HCT116 (cell line): ENCODE measurements around the gene NFATC3. TPM values are rescaled to one million over a fixed set of nuclear protein-coding genes. Genes with fewer than 3 reads are reported as not detected.

ENCODE experiments used
- ATAC-seq: fragments of 200-7000 bp; cut with Tn5 transposase; 2 replicates; pipeline ENCODE4 v1.9.1; 2020; ENCODE audit warnings: mild to moderate bottlenecking, moderate library complexity
- BruUV-seq: library from RNA; stranded (reverse); fragments of 400-500 nt; replicated peaks from 2 replicates; lab custom pipeline; 2021; lab: Mats Ljungman, UMichigan
- CTCF ChIA-PET: fragments of 300-600 bp; sonication (Branson Sonifier 250); formaldehyde crosslinking; loops from one replicate; lab custom pipeline; 2021; ENCODE audit warnings: antibody characterized with exemption; lab: Charles Lee
- POLR2A ChIA-PET: fragments of 300-600, 350-600 bp; sonication (Branson Sonifier 250); formaldehyde crosslinking; loops from one replicate; lab custom pipeline; 2021; ENCODE audit warnings: antibody characterized with exemption; lab: Charles Lee
- RAD21 ChIA-PET, 2 experiments: fragments of 300-600 bp; sonication (Branson Sonifier 250); formaldehyde crosslinking; loops; one replicate each; lab custom pipeline; 2023; ENCODE audit warnings: low total read pairs in 2 of 2; ENCODE audit not compliant: uncharacterized antibody in 2 of 2, unreplicated experiment in 2 of 2, low non-redundant PET in 1 of 2; lab: Charles Lee
- DNase-seq: peaks from one replicate; pipeline ENCODE4 v3.0.0-alpha.2; 2010; ENCODE audit warnings: low read depth, low spot score
- H2AFZ ChIP-seq: fragments of 200-600 bp; shearing (Covaris generic), sonication (generic); 2 replicates; pipeline ENCODE4 v1.6.1; 2017; ENCODE audit warnings: low read depth, mixed run types, mixed read lengths, antibody characterized with exemption, low read length; ENCODE audit not compliant: poor library complexity, severe bottlenecking
- H3K27ac ChIP-seq: 2 replicates; pipeline ENCODE4 v1.5.1; 2012; ENCODE audit warnings: low read depth, low read length
- H3K27me3 ChIP-seq: fragments of 200-600 bp; sonication (generic); 2 replicates; pipeline ENCODE4 v1.6.1; 2016; ENCODE audit warnings: mixed run types, low read length, mixed read lengths; ENCODE audit not compliant: insufficient read depth
- H3K36me3 ChIP-seq, 2 experiments: fragments of 200-500 bp in 1 of 2; fragments of 200-600 bp in 1 of 2; sonication (Bioruptor generic) in 1 of 2; sonication (generic) in 1 of 2; 2 replicates each; pipeline versions ENCODE4 v1.5.1 to v1.6.1; 2014 to 2016; ENCODE audit warnings: low read length in 2 of 2, inconsistent platforms in 1 of 2, mixed read lengths in 1 of 2, mixed run types in 1 of 2; ENCODE audit not compliant: insufficient read depth in 2 of 2, control insufficient read depth in 1 of 2
- H3K4me1 ChIP-seq, 2 experiments: fragments of 200-600 bp in 1 of 2; sonication (generic) in 1 of 2; 2 replicates each; pipeline versions ENCODE4 v1.5.1 to v1.6.1; 2012 to 2017; ENCODE audit warnings: low read length in 2 of 2, inconsistent platforms in 1 of 2, mild to moderate bottlenecking in 1 of 2, mixed read lengths in 1 of 2, mixed run types in 1 of 2, moderate library complexity in 1 of 2; ENCODE audit not compliant: insufficient read depth in 2 of 2, control insufficient read depth in 1 of 2
- H3K4me2 ChIP-seq: fragments of 200-600 bp; sonication (generic); 2 replicates; pipeline ENCODE4 v1.6.1; 2017; ENCODE audit warnings: mixed run types, low read length, mixed read lengths
- H3K4me3 ChIP-seq, 2 experiments: fragments of 200-600 bp in 1 of 2; sonication (generic) in 1 of 2; replicated peaks in 1 of 2; 2 replicates each; pipeline ENCODE4 v1.5.1; 2011 to 2016; ENCODE audit warnings: low read length in 2 of 2, control low read depth in 1 of 2, low read depth in 1 of 2, mild to moderate bottlenecking in 1 of 2, mixed read lengths in 1 of 2, mixed run types in 1 of 2
- H3K79me2 ChIP-seq: fragments of 200-600 bp; sonication (generic); 2 replicates; pipeline ENCODE4 v1.6.1; 2017; ENCODE audit warnings: mild to moderate bottlenecking, mixed run types, low read length, moderate library complexity, mixed read lengths; ENCODE audit not compliant: insufficient read depth
- H3K9ac ChIP-seq: fragments of 200-600 bp; sonication (generic); 2 replicates; pipeline ENCODE4 v1.6.1; 2016; ENCODE audit warnings: low read length, mixed read lengths
- H3K9me2 ChIP-seq: fragments of 200-600 bp; sonication (generic), shearing (Covaris generic); 2 replicates; pipeline ENCODE4 v1.6.1; 2017; ENCODE audit warnings: mixed run types, mild to moderate bottlenecking, moderate library complexity; ENCODE audit not compliant: insufficient read depth
- H3K9me3 ChIP-seq, 2 experiments: fragments of 200-500 bp in 1 of 2; fragments of 200-600 bp in 1 of 2; sonication (Bioruptor generic) in 1 of 2; sonication (generic) in 1 of 2; 2 replicates each; pipeline ENCODE4 v1.6.1; 2014 to 2017; ENCODE audit warnings: low read length in 2 of 2, mixed read lengths in 2 of 2, inconsistent platforms in 1 of 2, low read depth in 1 of 2, mild to moderate bottlenecking in 1 of 2, mixed run types in 1 of 2, moderate library complexity in 1 of 2; ENCODE audit not compliant: control insufficient read depth in 1 of 2, insufficient read depth in 1 of 2
- H4K20me1 ChIP-seq: fragments of 200-600 bp; sonication (generic), shearing (Covaris generic); 2 replicates; pipeline ENCODE4 v1.6.1; 2017; ENCODE audit warnings: mixed run types, mild to moderate bottlenecking, moderate library complexity; ENCODE audit not compliant: insufficient read depth
- ATF3 ChIP-seq: IDR thresholded peaks from 2 replicates; pipeline ENCODE4 v1.6.1; 2012
- CBX3 ChIP-seq: IDR thresholded peaks from 2 replicates; pipeline ENCODE4 v1.6.1; 2012; ENCODE audit warnings: low read depth
- CEBPB ChIP-seq: IDR thresholded peaks from 2 replicates; pipeline ENCODE4 v1.6.1; 2012; ENCODE audit warnings: low read depth
- EGR1 ChIP-seq: IDR thresholded peaks from 2 replicates; pipeline ENCODE4 v1.6.1; 2012; ENCODE audit warnings: low read depth
- FOSL1 ChIP-seq: IDR thresholded peaks from 2 replicates; pipeline ENCODE4 v1.6.1; 2012; ENCODE audit warnings: low read depth
- POLR2AphosphoS5 ChIP-seq: IDR thresholded peaks from 2 replicates; pipeline ENCODE4 v1.6.1; 2011; ENCODE audit warnings: mild to moderate bottlenecking, low read depth, low read length, moderate library complexity
- RAD21 ChIP-seq: IDR thresholded peaks from 2 replicates; pipeline ENCODE4 v1.6.1; 2012; ENCODE audit warnings: low read depth, mild to moderate bottlenecking
- SIN3A ChIP-seq: IDR thresholded peaks from 2 replicates; pipeline ENCODE4 v1.6.1; 2012; ENCODE audit warnings: low read depth
- YY1 ChIP-seq: IDR thresholded peaks from 2 replicates; pipeline ENCODE4 v1.6.1; 2011; ENCODE audit warnings: low read length, low read depth, moderate library complexity, mild to moderate bottlenecking; ENCODE audit not compliant: insufficient replicate concordance; ENCODE audit errors: extremely low read depth
- ZFX ChIP-seq: fragments of 450-650 bp; IDR thresholded peaks from 2 replicates; pipeline ENCODE4 v1.6.1; 2017
- ZNF274 ChIP-seq: fragments of 200-500 bp; sonication (Bioruptor generic); IDR thresholded peaks from 2 replicates; pipeline ENCODE4 v1.6.1; 2014; ENCODE audit warnings: mild to moderate bottlenecking, low read depth, low read length, inconsistent platforms
- intact Hi-C: fragments of 100-400 bp; cut with micrococcal nuclease; formaldehyde crosslinking; loops from 2 replicates; pipeline ENCODE4 v1.10.0; 2022
- total RNA-seq: library from RNA; stranded (reverse); gene quantifications from one replicate; pipeline ENCODE4 v1.2.1, GENCODE V29; 2021; ENCODE audit not compliant: unreplicated experiment
- TF ChIP-seq, protein P1 (sequence below): IDR thresholded peaks from 2 replicates; pipeline ENCODE4 v1.6.1; 2011; ENCODE audit warnings: mild to moderate bottlenecking, low read length, moderate library complexity; ENCODE audit not compliant: insufficient replicate concordance; ENCODE audit errors: extremely low read depth
- TF ChIP-seq, protein P2 (sequence below), 3 experiments: fragments of 200-600 bp in 1 of 3; sonication (generic) in 1 of 3; IDR thresholded peaks in 2 of 3; conservative IDR thresholded peaks in 1 of 3; 2 replicates each; pipeline ENCODE4 v1.5.1; 2012 to 2017; ENCODE audit warnings: low read depth in 2 of 3, low read length in 2 of 3, antibody characterized with exemption in 1 of 3, borderline replicate concordance in 1 of 3, control low read depth in 1 of 3, mild to moderate bottlenecking in 1 of 3, mixed read lengths in 1 of 3, mixed run types in 1 of 3, moderate library complexity in 1 of 3; ENCODE audit not compliant: insufficient read depth in 1 of 3
- TF ChIP-seq, protein P3 (sequence below): IDR thresholded peaks from 2 replicates; pipeline ENCODE4 v1.6.1; 2012

NFATC3 gene
- total RNA-seq, 1 experiment from 2014 or later: 25.6 TPM

GRCh38 chr16:68094614-68094934, 9.4 kb downstream of the NFATC3 start:
- H4K20me1 ChIP-seq: peaks cover 9% of the 10 kb centered on the region; the same call in 1 of the 2 replicates
- intact Hi-C loops: loop anchor here (1.0 kb wide), 1 partner anchor 135 kb away; no protein-coding TSS in a partner anchor
- POLR2A ChIA-PET: no interaction called here
- TF ChIP-seq EGR1: no peak
- TF ChIP-seq, protein P1, sequence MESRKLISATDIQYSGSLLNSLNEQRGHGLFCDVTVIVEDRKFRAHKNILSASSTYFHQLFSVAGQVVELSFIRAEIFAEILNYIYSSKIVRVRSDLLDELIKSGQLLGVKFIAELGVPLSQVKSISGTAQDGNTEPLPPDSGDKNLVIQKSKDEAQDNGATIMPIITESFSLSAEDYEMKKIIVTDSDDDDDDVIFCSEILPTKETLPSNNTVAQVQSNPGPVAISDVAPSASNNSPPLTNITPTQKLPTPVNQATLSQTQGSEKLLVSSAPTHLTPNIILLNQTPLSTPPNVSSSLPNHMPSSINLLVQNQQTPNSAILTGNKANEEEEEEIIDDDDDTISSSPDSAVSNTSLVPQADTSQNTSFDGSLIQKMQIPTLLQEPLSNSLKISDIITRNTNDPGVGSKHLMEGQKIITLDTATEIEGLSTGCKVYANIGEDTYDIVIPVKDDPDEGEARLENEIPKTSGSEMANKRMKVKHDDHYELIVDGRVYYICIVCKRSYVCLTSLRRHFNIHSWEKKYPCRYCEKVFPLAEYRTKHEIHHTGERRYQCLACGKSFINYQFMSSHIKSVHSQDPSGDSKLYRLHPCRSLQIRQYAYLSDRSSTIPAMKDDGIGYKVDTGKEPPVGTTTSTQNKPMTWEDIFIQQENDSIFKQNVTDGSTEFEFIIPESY: no peak
- no peak for TF ChIP-seq POLR2AphosphoS5
- TF ChIP-seq ZFX: no peak
- no peak for TF ChIP-seq CEBPB
- no peak for TF ChIP-seq CBX3
- TF ChIP-seq ZNF274: no peak
- TF ChIP-seq, all 23 proteins: peak for 0
- ChIA-PET RAD21 (interaction anchor here in 1 of 2 experiments (1.3 kb wide), 1 partner anchor 134 kb away, joined by 4 read pairs; no protein-coding TSS in a partner anchor), CTCF (interaction anchor here (1.3 to 1.6 kb wide), 2 partner anchors 10 to 140 kb away, joined by 5 to 14 read pairs; partner anchors contain the start of gene NFATC3)
- H3K4me3 ChIP-seq: no peak overlapping the region
- no peak overlapping the region for H3K4me2 ChIP-seq
- BruUV-seq: no TSS peak
- no peak overlapping the region for H3K9ac ChIP-seq
- H3K4me1 ChIP-seq: peaks cover 13 to 23% of the 10 kb centered on the region in 2 experiments; a peak in 3 of 4 replicates
- no peaks in the 10 kb centered on the region for H3K9me2 ChIP-seq
- ATAC-seq (no peak), DNase-seq (no peak)
- H3K27me3 ChIP-seq: no peaks in the 10 kb centered on the region
- no peak overlapping the region for H3K27ac ChIP-seq
- no peak overlapping the region for H2AFZ ChIP-seq
- H3K36me3 ChIP-seq: no peaks in the 10 kb centered on the region
- peaks cover 92% of the 10 kb centered on the region for H3K79me2 ChIP-seq
- no peaks in the 10 kb centered on the region for H3K9me3 ChIP-seq

- Histone ChIP-seq H3K79me2 (peaks cover 85% of the 10 kb centered on the region), H3K27ac (no peak overlapping the region), H3K9me2 (no peaks in the 10 kb centered on the region), H3K4me3 (no peak overlapping the region), H3K4me2 (no peak overlapping the region), H2AFZ (no peak overlapping the region), H3K4me1 (peaks cover 5 to 14% of the 10 kb centered on the region in 2 experiments; a peak in 3 of 4 replicates), H3K9me3 (no peaks in the 10 kb centered on the region), H4K20me1 (peaks cover 9% of the 10 kb centered on the region; the same call in 1 of the 2 replicates), H3K27me3 (no peaks in the 10 kb centered on the region), H3K36me3 (no peaks in the 10 kb centered on the region), H3K9ac (no peak overlapping the region)
- BruUV-seq: no TSS peak
- RAD21 ChIA-PET: no interaction called here
- CTCF ChIA-PET: no interaction called here
- DNase-seq (no peak), ATAC-seq (no peak)
- intact Hi-C loops: no loop called here
- POLR2A ChIA-PET: interaction anchor here (0.9 kb wide), 1 partner anchor 10 kb away, joined by 3 read pairs; no protein-coding TSS in a partner anchor
- no peak for TF ChIP-seq CEBPB
- TF ChIP-seq YY1: no peak
- no peak for TF ChIP-seq SIN3A
- TF ChIP-seq ATF3: no peak
- no peak for TF ChIP-seq FOSL1
- TF ChIP-seq POLR2AphosphoS5: no peak
- TF ChIP-seq, protein P2, sequence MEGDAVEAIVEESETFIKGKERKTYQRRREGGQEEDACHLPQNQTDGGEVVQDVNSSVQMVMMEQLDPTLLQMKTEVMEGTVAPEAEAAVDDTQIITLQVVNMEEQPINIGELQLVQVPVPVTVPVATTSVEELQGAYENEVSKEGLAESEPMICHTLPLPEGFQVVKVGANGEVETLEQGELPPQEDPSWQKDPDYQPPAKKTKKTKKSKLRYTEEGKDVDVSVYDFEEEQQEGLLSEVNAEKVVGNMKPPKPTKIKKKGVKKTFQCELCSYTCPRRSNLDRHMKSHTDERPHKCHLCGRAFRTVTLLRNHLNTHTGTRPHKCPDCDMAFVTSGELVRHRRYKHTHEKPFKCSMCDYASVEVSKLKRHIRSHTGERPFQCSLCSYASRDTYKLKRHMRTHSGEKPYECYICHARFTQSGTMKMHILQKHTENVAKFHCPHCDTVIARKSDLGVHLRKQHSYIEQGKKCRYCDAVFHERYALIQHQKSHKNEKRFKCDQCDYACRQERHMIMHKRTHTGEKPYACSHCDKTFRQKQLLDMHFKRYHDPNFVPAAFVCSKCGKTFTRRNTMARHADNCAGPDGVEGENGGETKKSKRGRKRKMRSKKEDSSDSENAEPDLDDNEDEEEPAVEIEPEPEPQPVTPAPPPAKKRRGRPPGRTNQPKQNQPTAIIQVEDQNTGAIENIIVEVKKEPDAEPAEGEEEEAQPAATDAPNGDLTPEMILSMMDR (IDR thresholded peaks at IDR 0.05 in 2 of 3, conservative IDR thresholded peaks at IDR 0.05 in 1 of 3; ENCODE audit: borderline replicate concordance in 1 of 3, insufficient read depth in 1 of 3, low read depth in 2 of 3, low read length in 2 of 3): no peak
- TF ChIP-seq, protein P3, sequence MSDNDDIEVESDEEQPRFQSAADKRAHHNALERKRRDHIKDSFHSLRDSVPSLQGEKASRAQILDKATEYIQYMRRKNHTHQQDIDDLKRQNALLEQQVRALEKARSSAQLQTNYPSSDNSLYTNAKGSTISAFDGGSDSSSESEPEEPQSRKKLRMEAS: no peak
- TF ChIP-seq EGR1: no peak
- TF ChIP-seq RAD21: no peak
These were observed 11.3 kb downstream of the NFATC3 start for GRCh38 chr16:68096491-68096890.
